HCT116 (cell line): Measurements from ENCODE around the gene GMDS. TPM values are rescaled to one million over a fixed set of nuclear protein-coding genes. Genes with fewer than 3 reads are reported as not detected.

Source experiments
- ATAC-seq: fragments of 200-7000 bp; cut with Tn5 transposase; 2 replicates; pipeline ENCODE4 v1.9.1; 2020; ENCODE audit warnings: mild to moderate bottlenecking, moderate library complexity
- BruUV-seq: library from RNA; stranded (reverse); fragments of 400-500 nt; replicated peaks from 2 replicates; lab custom pipeline; 2021; lab: Mats Ljungman, UMichigan
- CTCF ChIA-PET: fragments of 300-600 bp; sonication (Branson Sonifier 250); formaldehyde crosslinking; loops from one replicate; lab custom pipeline; 2021; ENCODE audit warnings: antibody characterized with exemption; lab: Charles Lee
- POLR2A ChIA-PET: fragments of 300-600, 350-600 bp; sonication (Branson Sonifier 250); formaldehyde crosslinking; loops from one replicate; lab custom pipeline; 2021; ENCODE audit warnings: antibody characterized with exemption; lab: Charles Lee
- RAD21 ChIA-PET, 2 experiments: fragments of 300-600 bp; sonication (Branson Sonifier 250); formaldehyde crosslinking; loops; one replicate each; lab custom pipeline; 2023; ENCODE audit warnings: low total read pairs in 2 of 2; ENCODE audit not compliant: uncharacterized antibody in 2 of 2, unreplicated experiment in 2 of 2, low non-redundant PET in 1 of 2; lab: Charles Lee
- DNase-seq: peaks from one replicate; pipeline ENCODE4 v3.0.0-alpha.2; 2010; ENCODE audit warnings: low read depth, low spot score
- H2AFZ ChIP-seq: fragments of 200-600 bp; shearing (Covaris generic), sonication (generic); 2 replicates; pipeline ENCODE4 v1.6.1; 2017; ENCODE audit warnings: low read depth, mixed run types, mixed read lengths, antibody characterized with exemption, low read length; ENCODE audit not compliant: poor library complexity, severe bottlenecking
- H3K27ac ChIP-seq: 2 replicates; pipeline ENCODE4 v1.5.1; 2012; ENCODE audit warnings: low read depth, low read length
- H3K27me3 ChIP-seq: fragments of 200-600 bp; sonication (generic); 2 replicates; pipeline ENCODE4 v1.6.1; 2016; ENCODE audit warnings: mixed run types, low read length, mixed read lengths; ENCODE audit not compliant: insufficient read depth
- H3K36me3 ChIP-seq, 2 experiments: fragments of 200-500 bp in 1 of 2; fragments of 200-600 bp in 1 of 2; sonication (Bioruptor generic) in 1 of 2; sonication (generic) in 1 of 2; 2 replicates each; pipeline versions ENCODE4 v1.5.1 to v1.6.1; 2014 to 2016; ENCODE audit warnings: low read length in 2 of 2, inconsistent platforms in 1 of 2, mixed read lengths in 1 of 2, mixed run types in 1 of 2; ENCODE audit not compliant: insufficient read depth in 2 of 2, control insufficient read depth in 1 of 2
- H3K4me1 ChIP-seq, 2 experiments: fragments of 200-600 bp in 1 of 2; sonication (generic) in 1 of 2; 2 replicates each; pipeline versions ENCODE4 v1.5.1 to v1.6.1; 2012 to 2017; ENCODE audit warnings: low read length in 2 of 2, inconsistent platforms in 1 of 2, mild to moderate bottlenecking in 1 of 2, mixed read lengths in 1 of 2, mixed run types in 1 of 2, moderate library complexity in 1 of 2; ENCODE audit not compliant: insufficient read depth in 2 of 2, control insufficient read depth in 1 of 2
- H3K4me2 ChIP-seq: fragments of 200-600 bp; sonication (generic); 2 replicates; pipeline ENCODE4 v1.6.1; 2017; ENCODE audit warnings: mixed run types, low read length, mixed read lengths
- H3K4me3 ChIP-seq, 2 experiments: fragments of 200-600 bp in 1 of 2; sonication (generic) in 1 of 2; replicated peaks in 1 of 2; 2 replicates each; pipeline ENCODE4 v1.5.1; 2011 to 2016; ENCODE audit warnings: low read length in 2 of 2, control low read depth in 1 of 2, low read depth in 1 of 2, mild to moderate bottlenecking in 1 of 2, mixed read lengths in 1 of 2, mixed run types in 1 of 2
- H3K79me2 ChIP-seq: fragments of 200-600 bp; sonication (generic); 2 replicates; pipeline ENCODE4 v1.6.1; 2017; ENCODE audit warnings: mild to moderate bottlenecking, mixed run types, low read length, moderate library complexity, mixed read lengths; ENCODE audit not compliant: insufficient read depth
- H3K9ac ChIP-seq: fragments of 200-600 bp; sonication (generic); 2 replicates; pipeline ENCODE4 v1.6.1; 2016; ENCODE audit warnings: low read length, mixed read lengths
- H3K9me2 ChIP-seq: fragments of 200-600 bp; sonication (generic), shearing (Covaris generic); 2 replicates; pipeline ENCODE4 v1.6.1; 2017; ENCODE audit warnings: mixed run types, mild to moderate bottlenecking, moderate library complexity; ENCODE audit not compliant: insufficient read depth
- H3K9me3 ChIP-seq, 2 experiments: fragments of 200-500 bp in 1 of 2; fragments of 200-600 bp in 1 of 2; sonication (Bioruptor generic) in 1 of 2; sonication (generic) in 1 of 2; 2 replicates each; pipeline ENCODE4 v1.6.1; 2014 to 2017; ENCODE audit warnings: low read length in 2 of 2, mixed read lengths in 2 of 2, inconsistent platforms in 1 of 2, low read depth in 1 of 2, mild to moderate bottlenecking in 1 of 2, mixed run types in 1 of 2, moderate library complexity in 1 of 2; ENCODE audit not compliant: control insufficient read depth in 1 of 2, insufficient read depth in 1 of 2
- H4K20me1 ChIP-seq: fragments of 200-600 bp; sonication (generic), shearing (Covaris generic); 2 replicates; pipeline ENCODE4 v1.6.1; 2017; ENCODE audit warnings: mixed run types, mild to moderate bottlenecking, moderate library complexity; ENCODE audit not compliant: insufficient read depth
- ATF3 ChIP-seq: IDR thresholded peaks from 2 replicates; pipeline ENCODE4 v1.6.1; 2012
- CBX3 ChIP-seq: IDR thresholded peaks from 2 replicates; pipeline ENCODE4 v1.6.1; 2012; ENCODE audit warnings: low read depth
- CEBPB ChIP-seq: IDR thresholded peaks from 2 replicates; pipeline ENCODE4 v1.6.1; 2012; ENCODE audit warnings: low read depth
- CTCF ChIP-seq, 3 experiments: fragments of 200-600 bp in 1 of 3; sonication (generic) in 1 of 3; IDR thresholded peaks in 2 of 3; conservative IDR thresholded peaks in 1 of 3; 2 replicates each; pipeline ENCODE4 v1.5.1; 2012 to 2017; ENCODE audit warnings: low read depth in 2 of 3, low read length in 2 of 3, antibody characterized with exemption in 1 of 3, borderline replicate concordance in 1 of 3, control low read depth in 1 of 3, mild to moderate bottlenecking in 1 of 3, mixed read lengths in 1 of 3, mixed run types in 1 of 3, moderate library complexity in 1 of 3; ENCODE audit not compliant: insufficient read depth in 1 of 3
- EGR1 ChIP-seq: IDR thresholded peaks from 2 replicates; pipeline ENCODE4 v1.6.1; 2012; ENCODE audit warnings: low read depth
- ELF1 ChIP-seq: IDR thresholded peaks from 2 replicates; pipeline ENCODE4 v1.6.1; 2012; ENCODE audit warnings: low read depth, borderline replicate concordance
- EZH2 ChIP-seq: fragments of 200-600 bp; sonication (generic); IDR thresholded peaks from 2 replicates; pipeline ENCODE4 v1.6.1; 2017; ENCODE audit warnings: antibody characterized with exemption, mixed run types
- EZH2phosphoT487 ChIP-seq: fragments of 200-600 bp; IDR thresholded peaks from 2 replicates; pipeline ENCODE4 v1.6.1; 2018; ENCODE audit warnings: antibody characterized with exemption, borderline replicate concordance
- FOSL1 ChIP-seq: IDR thresholded peaks from 2 replicates; pipeline ENCODE4 v1.6.1; 2012; ENCODE audit warnings: low read depth
- JUND ChIP-seq: IDR thresholded peaks from 2 replicates; pipeline ENCODE4 v1.6.1; 2012
- POLR2A ChIP-seq: IDR thresholded peaks from 2 replicates; pipeline ENCODE4 v1.7.0; 2011; ENCODE audit warnings: borderline replicate concordance; ENCODE audit not compliant: insufficient read depth, insufficient read length; ENCODE audit errors: extremely low read depth
- RAD21 ChIP-seq: IDR thresholded peaks from 2 replicates; pipeline ENCODE4 v1.6.1; 2012; ENCODE audit warnings: low read depth, mild to moderate bottlenecking
- REST ChIP-seq: IDR thresholded peaks from 2 replicates; pipeline ENCODE4 v1.6.1; 2012; ENCODE audit warnings: low read depth
- SP1 ChIP-seq: IDR thresholded peaks from 2 replicates; pipeline ENCODE4 v1.6.1; 2012; ENCODE audit warnings: low read depth
- SRF ChIP-seq: IDR thresholded peaks from 2 replicates; pipeline ENCODE4 v1.6.1; 2012; ENCODE audit warnings: low read depth
- YY1 ChIP-seq: IDR thresholded peaks from 2 replicates; pipeline ENCODE4 v1.6.1; 2011; ENCODE audit warnings: low read length, low read depth, moderate library complexity, mild to moderate bottlenecking; ENCODE audit not compliant: insufficient replicate concordance; ENCODE audit errors: extremely low read depth
- ZBTB33 ChIP-seq: IDR thresholded peaks from 2 replicates; pipeline ENCODE4 v1.6.1; 2011; ENCODE audit warnings: mild to moderate bottlenecking, low read length, moderate library complexity; ENCODE audit not compliant: insufficient replicate concordance; ENCODE audit errors: extremely low read depth
- ZFX ChIP-seq: fragments of 450-650 bp; IDR thresholded peaks from 2 replicates; pipeline ENCODE4 v1.6.1; 2017
- intact Hi-C: fragments of 100-400 bp; cut with micrococcal nuclease; formaldehyde crosslinking; loops from 2 replicates; pipeline ENCODE4 v1.10.0; 2022
- total RNA-seq: library from RNA; stranded (reverse); gene quantifications from one replicate; pipeline ENCODE4 v1.2.1, GENCODE V29; 2021; ENCODE audit not compliant: unreplicated experiment

The GMDS gene
- total RNA-seq, 1 experiment from 2014 or later = 34.4 TPM

GRCh38 chr6:2004888-2005287 lies 240.5 kb downstream of the GMDS start:
- intact Hi-C loops = no loop called here
- ChIA-PET CTCF (no interaction called here), RAD21 (no interaction called here), POLR2A (no interaction called here)
- no peaks in the 10 kb centered on the region for H3K27me3 ChIP-seq
- no peak for ATAC-seq
- DNase-seq = no peak
- H2AFZ ChIP-seq = no peak overlapping the region
- no peaks in the 10 kb centered on the region for H3K36me3 ChIP-seq
- H3K9ac ChIP-seq = no peak overlapping the region
- TF ChIP-seq JUND (no peak), ZFX (no peak), CEBPB (no peak), EGR1 (no peak), CTCF (IDR thresholded peaks at IDR 0.05 in 2 of 3, conservative IDR thresholded peaks at IDR 0.05 in 1 of 3; ENCODE audit: borderline replicate concordance in 1 of 3, insufficient read depth in 1 of 3, low read depth in 2 of 3, low read length in 2 of 3) (no peak), POLR2A (no peak), ATF3 (no peak), EZH2 (no peak), ZBTB33 (no peak), REST (no peak), YY1 (no peak), FOSL1 (no peak), ELF1 (no peak), RAD21 (no peak), SRF (no peak), CBX3 (no peak), EZH2phosphoT487 (no peak), SP1 (no peak)
- H3K27ac ChIP-seq = no peak overlapping the region
- BruUV-seq = no TSS peak
- no peaks in the 10 kb centered on the region for H3K9me2 ChIP-seq
- no peaks in the 10 kb centered on the region for H3K79me2 ChIP-seq
- H3K9me3 ChIP-seq = no peaks in the 10 kb centered on the region
- no peak overlapping the region for H3K4me2 ChIP-seq
- H3K4me3 ChIP-seq = no peak overlapping the region
- H4K20me1 ChIP-seq = no peaks in the 10 kb centered on the region
- H3K4me1 ChIP-seq = no peaks in the 10 kb centered on the region
